ENCODE results near the gene PAX6. TPM values are rescaled to one million over a fixed set of nuclear protein-coding genes. Genes with fewer than 3 reads are reported as not detected.

Gene PAX6
- total and polyA plus RNA-seq, 2 of the 13 experiments (the other 11 are each of a cell fraction or from before 2014, with no cell fraction given) = 0.15 to 1.1 TPM

DNA sequence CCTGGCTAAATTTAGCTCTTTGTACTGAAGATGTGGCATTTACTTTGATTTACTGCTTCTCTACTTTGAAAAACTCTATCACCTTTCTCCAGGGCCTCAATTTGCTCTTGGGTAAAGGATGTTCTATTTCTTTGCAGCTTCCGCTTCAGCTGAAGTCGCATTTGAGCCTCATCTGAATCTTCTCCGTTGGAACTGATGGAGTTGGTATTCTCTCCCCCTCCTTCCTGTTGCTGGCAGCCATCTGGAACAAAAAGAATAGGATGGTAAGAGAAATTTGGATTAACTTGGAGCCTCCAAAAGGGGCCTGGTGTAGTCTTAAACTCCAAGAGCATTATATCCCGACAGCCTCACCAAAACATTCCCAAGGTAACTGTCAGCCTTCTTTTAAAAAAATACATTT, 16.6 kb downstream of the PAX6 start (continued):
- TF ChIP-seq THAP7 (CRISPR knock-in tag; IDR thresholded peaks at IDR 0.05) (no peak), RFX5 (IDR thresholded peaks at IDR 0.05; ENCODE audit: low read depth, low read length) (no peak), CEBPB (IDR thresholded peaks at IDR 0.05; ENCODE audit: borderline replicate concordance, low read depth, low read length) (no peak), MED13 (CRISPR knock-in tag; IDR thresholded peaks at IDR 0.05) (no peak), ZNF546 (CRISPR knock-in tag; conservative IDR thresholded peaks at IDR 0.05) (no peak)

DNA sequence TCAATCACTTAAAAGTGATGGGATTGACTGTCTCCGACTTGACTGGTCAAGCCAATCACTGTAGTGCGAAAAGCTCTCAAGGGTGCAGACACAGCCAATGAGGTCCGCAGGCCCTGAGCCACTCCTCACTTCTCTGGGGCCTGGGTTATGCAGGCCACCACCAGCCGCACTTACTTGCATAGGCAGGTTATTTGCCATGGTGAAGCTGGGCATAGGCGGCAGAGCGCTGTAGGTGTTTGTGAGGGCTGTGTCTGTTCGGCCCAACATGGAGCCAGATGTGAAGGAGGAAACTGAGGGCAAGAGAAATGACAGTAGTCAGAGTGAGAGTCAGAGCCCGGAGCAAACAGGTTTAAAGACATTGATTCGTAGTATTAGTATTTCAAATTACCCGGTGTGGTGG, 17.9 kb downstream of the PAX6 start:
- Histone ChIP-seq H3K79me2 (ENCODE audit: insufficient read depth, low read length) (no peaks in the 10 kb centered on the region), H3K9me3 (ENCODE audit: low read length) (no peaks in the 10 kb centered on the region), H3K27ac (ENCODE audit: extremely low read length, insufficient read depth, low read length) (no peak overlapping the region), H3K9ac (ENCODE audit: insufficient read depth, low read depth, low read length) (no peak overlapping the region), H2AFZ (ENCODE audit: low read length) (no peak overlapping the region), H3K27me3 (ENCODE audit: control insufficient read depth in 1 of 2, insufficient read depth in 2 of 2, low read length in 2 of 2) (no peaks in the 10 kb centered on the region; a peak in 1 of 5 replicates), H3K36me3 (replicated peaks in 1 of 2; ENCODE audit: control insufficient read depth in 1 of 2, insufficient read depth in 2 of 2, low read length in 2 of 2) (no peaks in the 10 kb centered on the region), H3K4me3 (replicated peaks in 1 of 3; ENCODE audit: insufficient read depth in 1 of 3, low read depth in 2 of 3, low read length in 3 of 3) (no peak overlapping the region), H3K4me2 (ENCODE audit: low read depth, low read length) (no peak overlapping the region), H3K4me1 (ENCODE audit: insufficient read depth, low read length) (no peaks in the 10 kb centered on the region), H4K20me1 (ENCODE audit: insufficient read depth, low read length) (no peaks in the 10 kb centered on the region)
- ChIA-PET CTCF (ENCODE audit: low intra/inter-chr PET ratio, low total read pairs) (no interaction called here), POLR2A (no interaction called here)
- DNase-seq (ENCODE audit: low spot score) = no peak
- ATAC-seq = no peak
- in situ Hi-C loops (cut with HindIII; ENCODE audit: extremely low pct_ligation_motif_present, low pct_unique_long_range_greater_than_20kb) (no loop called here), intact Hi-C loops (cut with micrococcal nuclease; ENCODE audit: unreplicated experiment) (no loop called here)
- BruUV-seq (replicated peaks) = no TSS peak
- no peak for FAIRE-seq
- 69% methylated on average over 10 of the region's 10 CpGs for WGBS (ENCODE audit: low lambda C conversion rate)
- TF ChIP-seq ZNF232 (CRISPR knock-in tag; IDR thresholded peaks at IDR 0.05; ENCODE audit: borderline replicate concordance) (no peak), TEAD3 (CRISPR knock-in tag; optimal IDR thresholded peaks at IDR 0.05; ENCODE audit: borderline replicate concordance) (no peak), AHR (CRISPR knock-in tag; IDR thresholded peaks at IDR 0.05) (no peak), ZSCAN29 (CRISPR knock-in tag; conservative IDR thresholded peaks at IDR 0.05) (no peak), KDM6A (CRISPR knock-in tag; IDR thresholded peaks at IDR 0.05; ENCODE audit: low read depth) (no peak), ZNF788 (CRISPR knock-in tag; IDR thresholded peaks at IDR 0.05; ENCODE audit: borderline replicate concordance) (no peak), GPN1 (CRISPR knock-in tag; IDR thresholded peaks at IDR 0.05; ENCODE audit: borderline replicate concordance) (no peak), POLR2G (IDR thresholded peaks at IDR 0.05; ENCODE audit: low read depth, low read length) (no peak), NR2F6 (IDR thresholded peaks at IDR 0.05) (no peak), NR2F6 (CRISPR knock-in tag; IDR thresholded peaks at IDR 0.05) (no peak), FOXP1 (IDR thresholded peaks at IDR 0.05) (no peak), FOXP1 (CRISPR knock-in tag; IDR thresholded peaks at IDR 0.05) (no peak), CAMTA2 (CRISPR knock-in tag; IDR thresholded peaks at IDR 0.05; ENCODE audit: borderline replicate concordance) (no peak), ARNTL (CRISPR knock-in tag; IDR thresholded peaks at IDR 0.05) (no peak), ZNF180 (CRISPR knock-in tag; IDR thresholded peaks at IDR 0.05; ENCODE audit: borderline replicate concordance, low read depth) (no peak), ZSCAN22 (CRISPR knock-in tag; IDR thresholded peaks at IDR 0.05) (no peak), ZNF646 (CRISPR knock-in tag; IDR thresholded peaks at IDR 0.05) (no peak)
